Lower leg skin (tissue), 4 donors: ENCODE data around the gene ASF1A. TPM values are rescaled to one million over a fixed set of nuclear protein-coding genes. Genes with fewer than 3 reads are reported as not detected.
"Not testable (repeated sequence)": the region's sequence is repeated elsewhere in the genome, so short reads cannot be mapped to it uniquely, and the experiment has no call there.

Source experiments
- DNase-seq, 2 donors: peaks; one replicate each; pipeline ENCODE4 v3.0.0-alpha.2; 2019; ENCODE audit warnings: low spot score in 2 of 2
- H3K4me3 ChIP-seq: fragments of 200-600 bp; sonication (generic); 2 replicates; pipeline ENCODE4 v1.5.1; 2017; ENCODE audit warnings: mild to moderate bottlenecking, low read depth; ENCODE audit not compliant: poor library complexity, severe bottlenecking
- CTCF ChIP-seq, 3 donors: fragments of 450-650 bp; IDR thresholded peaks; one replicate each; pipeline ENCODE4 v1.5.1; 2016; ENCODE audit warnings: antibody characterized with exemption in 3 of 3, mild to moderate bottlenecking in 3 of 3, moderate library complexity in 2 of 3
- POLR2A ChIP-seq, 2 donors: fragments of 450-650 bp; IDR thresholded peaks; one replicate each; pipeline ENCODE4 v1.6.1; 2016 to 2017; ENCODE audit warnings: antibody characterized with exemption in 2 of 2, mild to moderate bottlenecking in 1 of 2, moderate library complexity in 1 of 2
- WGBS, 2 donors: methylation state at CpG; one replicate each; pipeline ENCODE4 v1.1.5; 2018; 5-methylcytosine and 5-hydroxymethylcytosine counted together
- intact Hi-C: fragments of 100-400 bp; cut with DNase I; formaldehyde crosslinking; loops from one replicate; pipeline ENCODE4 v1.15.0; 2023; ENCODE audit warnings: low total_unique reads
- total RNA-seq, 4 donors: library from RNA; depleted of rRNA; stranded (reverse); fragments of >200 nt; gene quantifications; one replicate each; pipeline ENCODE4 v1.1.0, GENCODE V29; 2016

Gene ASF1A
- total RNA-seq, 4 donors from 2014 or later, result 6.9 to 15.4 (median 11.6) TPM

GRCh38 chr6:118860880-118861279 lies 33.1 kb upstream of the ASF1A start:
- no peak for TF ChIP-seq POLR2A (IDR thresholded peaks at IDR 0.05)
- TF ChIP-seq CTCF (IDR thresholded peaks at IDR 0.05), result no peak
- H3K4me3 ChIP-seq, result no peak overlapping the region
- 88 to 96% methylated on average over 10 of the region's 10 CpGs for WGBS, 2 donors
- no peak for DNase-seq
- intact Hi-C loops, result no loop called here

- TF ChIP-seq CTCF (IDR thresholded peaks at IDR 0.05), result no peak
- no peak for TF ChIP-seq POLR2A (IDR thresholded peaks at IDR 0.05)
- H3K4me3 ChIP-seq, result no peak overlapping the region
- WGBS, 2 donors, result 83 to 98% methylated on average over 4 of the region's 4 CpGs
- no peak for DNase-seq
- intact Hi-C loops, result no loop called here
Observed at GRCh38 chr6:118862443-118862842, 31.5 kb upstream of the ASF1A start.

GRCh38 chr6:118864341-118865099 lies 29.4 kb upstream of the ASF1A start:
- intact Hi-C loops, result no loop called here
- DNase-seq, result no peak
- no peak overlapping the region for H3K4me3 ChIP-seq
- 59 to 63% methylated on average over 7 of the region's 7 CpGs for WGBS, 2 donors
- TF ChIP-seq POLR2A (IDR thresholded peaks at IDR 0.05), result no peak
- no peak for TF ChIP-seq CTCF (IDR thresholded peaks at IDR 0.05)

GRCh38 chr6:118865100-118865391 lies 28.9 kb upstream of the ASF1A start:
- no peak overlapping the region for H3K4me3 ChIP-seq
- no peak for TF ChIP-seq POLR2A (IDR thresholded peaks at IDR 0.05)
- no peak for TF ChIP-seq CTCF (IDR thresholded peaks at IDR 0.05)
- intact Hi-C loops, result no loop called here
- DNase-seq, result no peak
- 68 to 78% methylated on average over 2 of the region's 2 CpGs for WGBS, 2 donors

- TF ChIP-seq CTCF (IDR thresholded peaks at IDR 0.05), result no peak
- TF ChIP-seq POLR2A (IDR thresholded peaks at IDR 0.05), result no peak
- no peak overlapping the region for H3K4me3 ChIP-seq
- WGBS, 2 donors, result 96% methylated on average over 4 of the region's 4 CpGs
- no peak for DNase-seq
- intact Hi-C loops, result no loop called here
Observed at GRCh38 chr6:118867181-118867580, 26.8 kb upstream of the ASF1A start.

GRCh38 chr6:118868901-118869300 lies 25.1 kb upstream of the ASF1A start:
- DNase-seq, H3K4me3 ChIP-seq, intact Hi-C loops: not testable (repeated sequence)
- 96% methylated on average over 2 of the region's 2 CpGs for WGBS, 2 donors
